HCT116 (cell line): ENCODE measurements around the gene ETHE1. TPM values are rescaled to one million over a fixed set of nuclear protein-coding genes. Genes with fewer than 3 reads are reported as not detected.

Experiments used
- ATAC-seq: fragments of 200-7000 bp; cut with Tn5 transposase; 2 replicates; pipeline ENCODE4 v1.9.1; 2020; ENCODE audit warnings: mild to moderate bottlenecking, moderate library complexity
- BruUV-seq: library from RNA; stranded (reverse); fragments of 400-500 nt; replicated peaks from 2 replicates; lab custom pipeline; 2021; lab: Mats Ljungman, UMichigan
- CTCF ChIA-PET: fragments of 300-600 bp; sonication (Branson Sonifier 250); formaldehyde crosslinking; loops from one replicate; lab custom pipeline; 2021; ENCODE audit warnings: antibody characterized with exemption; lab: Charles Lee
- POLR2A ChIA-PET: fragments of 300-600, 350-600 bp; sonication (Branson Sonifier 250); formaldehyde crosslinking; loops from one replicate; lab custom pipeline; 2021; ENCODE audit warnings: antibody characterized with exemption; lab: Charles Lee
- RAD21 ChIA-PET, 2 experiments: fragments of 300-600 bp; sonication (Branson Sonifier 250); formaldehyde crosslinking; loops; one replicate each; lab custom pipeline; 2023; ENCODE audit warnings: low total read pairs in 2 of 2; ENCODE audit not compliant: uncharacterized antibody in 2 of 2, unreplicated experiment in 2 of 2, low non-redundant PET in 1 of 2; lab: Charles Lee
- DNase-seq: peaks from one replicate; pipeline ENCODE4 v3.0.0-alpha.2; 2010; ENCODE audit warnings: low read depth, low spot score
- H2AFZ ChIP-seq: fragments of 200-600 bp; shearing (Covaris generic), sonication (generic); 2 replicates; pipeline ENCODE4 v1.6.1; 2017; ENCODE audit warnings: low read depth, mixed run types, mixed read lengths, antibody characterized with exemption, low read length; ENCODE audit not compliant: poor library complexity, severe bottlenecking
- H3K27ac ChIP-seq: 2 replicates; pipeline ENCODE4 v1.5.1; 2012; ENCODE audit warnings: low read depth, low read length
- H3K27me3 ChIP-seq: fragments of 200-600 bp; sonication (generic); 2 replicates; pipeline ENCODE4 v1.6.1; 2016; ENCODE audit warnings: mixed run types, low read length, mixed read lengths; ENCODE audit not compliant: insufficient read depth
- H3K36me3 ChIP-seq, 2 experiments: fragments of 200-500 bp in 1 of 2; fragments of 200-600 bp in 1 of 2; sonication (Bioruptor generic) in 1 of 2; sonication (generic) in 1 of 2; 2 replicates each; pipeline versions ENCODE4 v1.5.1 to v1.6.1; 2014 to 2016; ENCODE audit warnings: low read length in 2 of 2, inconsistent platforms in 1 of 2, mixed read lengths in 1 of 2, mixed run types in 1 of 2; ENCODE audit not compliant: insufficient read depth in 2 of 2, control insufficient read depth in 1 of 2
- H3K4me1 ChIP-seq, 2 experiments: fragments of 200-600 bp in 1 of 2; sonication (generic) in 1 of 2; 2 replicates each; pipeline versions ENCODE4 v1.5.1 to v1.6.1; 2012 to 2017; ENCODE audit warnings: low read length in 2 of 2, inconsistent platforms in 1 of 2, mild to moderate bottlenecking in 1 of 2, mixed read lengths in 1 of 2, mixed run types in 1 of 2, moderate library complexity in 1 of 2; ENCODE audit not compliant: insufficient read depth in 2 of 2, control insufficient read depth in 1 of 2
- H3K4me2 ChIP-seq: fragments of 200-600 bp; sonication (generic); 2 replicates; pipeline ENCODE4 v1.6.1; 2017; ENCODE audit warnings: mixed run types, low read length, mixed read lengths
- H3K4me3 ChIP-seq, 2 experiments: fragments of 200-600 bp in 1 of 2; sonication (generic) in 1 of 2; replicated peaks in 1 of 2; 2 replicates each; pipeline ENCODE4 v1.5.1; 2011 to 2016; ENCODE audit warnings: low read length in 2 of 2, control low read depth in 1 of 2, low read depth in 1 of 2, mild to moderate bottlenecking in 1 of 2, mixed read lengths in 1 of 2, mixed run types in 1 of 2
- H3K79me2 ChIP-seq: fragments of 200-600 bp; sonication (generic); 2 replicates; pipeline ENCODE4 v1.6.1; 2017; ENCODE audit warnings: mild to moderate bottlenecking, mixed run types, low read length, moderate library complexity, mixed read lengths; ENCODE audit not compliant: insufficient read depth
- H3K9ac ChIP-seq: fragments of 200-600 bp; sonication (generic); 2 replicates; pipeline ENCODE4 v1.6.1; 2016; ENCODE audit warnings: low read length, mixed read lengths
- H3K9me2 ChIP-seq: fragments of 200-600 bp; sonication (generic), shearing (Covaris generic); 2 replicates; pipeline ENCODE4 v1.6.1; 2017; ENCODE audit warnings: mixed run types, mild to moderate bottlenecking, moderate library complexity; ENCODE audit not compliant: insufficient read depth
- H3K9me3 ChIP-seq, 2 experiments: fragments of 200-500 bp in 1 of 2; fragments of 200-600 bp in 1 of 2; sonication (Bioruptor generic) in 1 of 2; sonication (generic) in 1 of 2; 2 replicates each; pipeline ENCODE4 v1.6.1; 2014 to 2017; ENCODE audit warnings: low read length in 2 of 2, mixed read lengths in 2 of 2, inconsistent platforms in 1 of 2, low read depth in 1 of 2, mild to moderate bottlenecking in 1 of 2, mixed run types in 1 of 2, moderate library complexity in 1 of 2; ENCODE audit not compliant: control insufficient read depth in 1 of 2, insufficient read depth in 1 of 2
- H4K20me1 ChIP-seq: fragments of 200-600 bp; sonication (generic), shearing (Covaris generic); 2 replicates; pipeline ENCODE4 v1.6.1; 2017; ENCODE audit warnings: mixed run types, mild to moderate bottlenecking, moderate library complexity; ENCODE audit not compliant: insufficient read depth
- CEBPB ChIP-seq: IDR thresholded peaks from 2 replicates; pipeline ENCODE4 v1.6.1; 2012; ENCODE audit warnings: low read depth
- CTCF ChIP-seq, 3 experiments: fragments of 200-600 bp in 1 of 3; sonication (generic) in 1 of 3; IDR thresholded peaks in 2 of 3; conservative IDR thresholded peaks in 1 of 3; 2 replicates each; pipeline ENCODE4 v1.5.1; 2012 to 2017; ENCODE audit warnings: low read depth in 2 of 3, low read length in 2 of 3, antibody characterized with exemption in 1 of 3, borderline replicate concordance in 1 of 3, control low read depth in 1 of 3, mild to moderate bottlenecking in 1 of 3, mixed read lengths in 1 of 3, mixed run types in 1 of 3, moderate library complexity in 1 of 3; ENCODE audit not compliant: insufficient read depth in 1 of 3
- EGR1 ChIP-seq: IDR thresholded peaks from 2 replicates; pipeline ENCODE4 v1.6.1; 2012; ENCODE audit warnings: low read depth
- ELF1 ChIP-seq: IDR thresholded peaks from 2 replicates; pipeline ENCODE4 v1.6.1; 2012; ENCODE audit warnings: low read depth, borderline replicate concordance
- EZH2 ChIP-seq: fragments of 200-600 bp; sonication (generic); IDR thresholded peaks from 2 replicates; pipeline ENCODE4 v1.6.1; 2017; ENCODE audit warnings: antibody characterized with exemption, mixed run types
- FOSL1 ChIP-seq: IDR thresholded peaks from 2 replicates; pipeline ENCODE4 v1.6.1; 2012; ENCODE audit warnings: low read depth
- POLR2A ChIP-seq: IDR thresholded peaks from 2 replicates; pipeline ENCODE4 v1.7.0; 2011; ENCODE audit warnings: borderline replicate concordance; ENCODE audit not compliant: insufficient read depth, insufficient read length; ENCODE audit errors: extremely low read depth
- POLR2AphosphoS5 ChIP-seq: IDR thresholded peaks from 2 replicates; pipeline ENCODE4 v1.6.1; 2011; ENCODE audit warnings: mild to moderate bottlenecking, low read depth, low read length, moderate library complexity
- RAD21 ChIP-seq: IDR thresholded peaks from 2 replicates; pipeline ENCODE4 v1.6.1; 2012; ENCODE audit warnings: low read depth, mild to moderate bottlenecking
- SRF ChIP-seq: IDR thresholded peaks from 2 replicates; pipeline ENCODE4 v1.6.1; 2012; ENCODE audit warnings: low read depth
- TCF7L2 ChIP-seq: IDR thresholded peaks from 2 replicates; pipeline ENCODE4 v1.7.0; 2011; ENCODE audit warnings: borderline replicate concordance, inconsistent platforms; ENCODE audit not compliant: insufficient read depth, insufficient read length; ENCODE audit errors: extremely low read depth
- YY1 ChIP-seq: IDR thresholded peaks from 2 replicates; pipeline ENCODE4 v1.6.1; 2011; ENCODE audit warnings: low read length, low read depth, moderate library complexity, mild to moderate bottlenecking; ENCODE audit not compliant: insufficient replicate concordance; ENCODE audit errors: extremely low read depth
- ZFX ChIP-seq: fragments of 450-650 bp; IDR thresholded peaks from 2 replicates; pipeline ENCODE4 v1.6.1; 2017
- ZNF274 ChIP-seq: fragments of 200-500 bp; sonication (Bioruptor generic); IDR thresholded peaks from 2 replicates; pipeline ENCODE4 v1.6.1; 2014; ENCODE audit warnings: mild to moderate bottlenecking, low read depth, low read length, inconsistent platforms
- intact Hi-C: fragments of 100-400 bp; cut with micrococcal nuclease; formaldehyde crosslinking; loops from 2 replicates; pipeline ENCODE4 v1.10.0; 2022
- total RNA-seq: library from RNA; stranded (reverse); gene quantifications from one replicate; pipeline ENCODE4 v1.2.1, GENCODE V29; 2021; ENCODE audit not compliant: unreplicated experiment
- TF ChIP-seq, protein P1 (sequence below): IDR thresholded peaks from 2 replicates; pipeline ENCODE4 v1.6.1; 2011; ENCODE audit warnings: mild to moderate bottlenecking, low read length, moderate library complexity; ENCODE audit not compliant: insufficient replicate concordance; ENCODE audit errors: extremely low read depth
- TF ChIP-seq, protein P2 (sequence below): IDR thresholded peaks from 2 replicates; pipeline ENCODE4 v1.6.1; 2012

Gene ETHE1
- total RNA-seq, 1 experiment from 2014 or later, result 64.3 TPM

GRCh38 chr19:43488179-43488578 is 38.8 kb downstream of the ETHE1 start:
- H4K20me1 ChIP-seq, result no peaks in the 10 kb centered on the region
- no peak overlapping the region for H3K4me2 ChIP-seq
- H3K9me2 ChIP-seq, result no peaks in the 10 kb centered on the region
- ATAC-seq, result no peak
- no peak overlapping the region for H3K27ac ChIP-seq
- no peak overlapping the region for H3K4me3 ChIP-seq
- CTCF ChIA-PET, result no interaction called here
- no peaks in the 10 kb centered on the region for H3K36me3 ChIP-seq
- H3K79me2 ChIP-seq, result no peaks in the 10 kb centered on the region
- H3K9ac ChIP-seq, result no peak overlapping the region
- H3K4me1 ChIP-seq, result no peaks in the 10 kb centered on the region
- TF ChIP-seq RAD21 (no peak), FOSL1 (no peak), SRF (no peak), ELF1 (no peak), TCF7L2 (no peak), EGR1 (no peak), EZH2 (no peak), POLR2A (no peak), ZNF274 (no peak), CEBPB (no peak), YY1 (no peak), ZFX (no peak), CTCF (IDR thresholded peaks at IDR 0.05 in 2 of 3, conservative IDR thresholded peaks at IDR 0.05 in 1 of 3; ENCODE audit: borderline replicate concordance in 1 of 3, insufficient read depth in 1 of 3, low read depth in 2 of 3, low read length in 2 of 3) (no peak), POLR2AphosphoS5 (no peak)
- TF ChIP-seq, protein P1, sequence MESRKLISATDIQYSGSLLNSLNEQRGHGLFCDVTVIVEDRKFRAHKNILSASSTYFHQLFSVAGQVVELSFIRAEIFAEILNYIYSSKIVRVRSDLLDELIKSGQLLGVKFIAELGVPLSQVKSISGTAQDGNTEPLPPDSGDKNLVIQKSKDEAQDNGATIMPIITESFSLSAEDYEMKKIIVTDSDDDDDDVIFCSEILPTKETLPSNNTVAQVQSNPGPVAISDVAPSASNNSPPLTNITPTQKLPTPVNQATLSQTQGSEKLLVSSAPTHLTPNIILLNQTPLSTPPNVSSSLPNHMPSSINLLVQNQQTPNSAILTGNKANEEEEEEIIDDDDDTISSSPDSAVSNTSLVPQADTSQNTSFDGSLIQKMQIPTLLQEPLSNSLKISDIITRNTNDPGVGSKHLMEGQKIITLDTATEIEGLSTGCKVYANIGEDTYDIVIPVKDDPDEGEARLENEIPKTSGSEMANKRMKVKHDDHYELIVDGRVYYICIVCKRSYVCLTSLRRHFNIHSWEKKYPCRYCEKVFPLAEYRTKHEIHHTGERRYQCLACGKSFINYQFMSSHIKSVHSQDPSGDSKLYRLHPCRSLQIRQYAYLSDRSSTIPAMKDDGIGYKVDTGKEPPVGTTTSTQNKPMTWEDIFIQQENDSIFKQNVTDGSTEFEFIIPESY, result no peak
- TF ChIP-seq, protein P2, sequence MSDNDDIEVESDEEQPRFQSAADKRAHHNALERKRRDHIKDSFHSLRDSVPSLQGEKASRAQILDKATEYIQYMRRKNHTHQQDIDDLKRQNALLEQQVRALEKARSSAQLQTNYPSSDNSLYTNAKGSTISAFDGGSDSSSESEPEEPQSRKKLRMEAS, result no peak
- TF ChIP-seq, all 23 proteins: peak for 0
- no peak overlapping the region for H2AFZ ChIP-seq
- no peaks in the 10 kb centered on the region for H3K9me3 ChIP-seq
- no peaks in the 10 kb centered on the region for H3K27me3 ChIP-seq
- DNase-seq, result no peak
- BruUV-seq, result no TSS peak
- intact Hi-C loops, result no loop called here
- RAD21 ChIA-PET, result no interaction called here
- POLR2A ChIA-PET, result no interaction called here
